SK-N-SH (cell line): Measurements from ENCODE around the gene NME5. TPM values are rescaled to one million over a fixed set of nuclear protein-coding genes. Genes with fewer than 3 reads are reported as not detected.

Experiments
- CTCF ChIA-PET: fragments of 300-600, 350-600 bp; formaldehyde crosslinking; extraction: SDS; loops from one replicate; lab custom pipeline; 2021; lab: Yijun Ruan, JAX
- POLR2A ChIA-PET: fragments of 350-600 bp; sonication (Branson Sonifier 250); formaldehyde crosslinking; extraction: SDS; loops from one replicate; lab custom pipeline; 2020; ENCODE audit warnings: antibody characterized with exemption, inconsistent platforms; lab: Yijun Ruan, JAX
- DNase-seq: peaks from one replicate; pipeline ENCODE4 v3.0.0; 2012
- H2AFZ ChIP-seq: fragments of 200-600 bp; sonication (generic); 2 replicates; pipeline ENCODE4 v1.8.1; 2016; ENCODE audit warnings: antibody characterized with exemption, mild to moderate bottlenecking, low read depth
- H3F3A ChIP-seq: fragments of 200-600 bp; sonication (generic); replicated peaks from 2 replicates; pipeline ENCODE3; 2016; ENCODE audit warnings: antibody characterized with exemption, mild to moderate bottlenecking; ENCODE audit not compliant: insufficient read depth
- H3K27ac ChIP-seq, 2 experiments: fragments of 200-500 bp in 1 of 2; fragments of 200-600 bp in 1 of 2; sonication (Bioruptor generic) in 1 of 2; sonication (generic), shearing (Covaris generic) in 1 of 2; 2 replicates each; pipeline versions ENCODE4 v1.5.1 to v1.6.1; 2014 to 2016; ENCODE audit warnings: low read depth in 2 of 2, inconsistent platforms in 1 of 2, low read length in 1 of 2, mild to moderate bottlenecking in 1 of 2, mixed read lengths in 1 of 2
- H3K27me3 ChIP-seq: fragments of 200-600 bp; sonication (generic), shearing (Covaris generic); 2 replicates; pipeline ENCODE4 v1.6.1; 2016; ENCODE audit warnings: mixed run types; ENCODE audit not compliant: insufficient read depth
- H3K36me3 ChIP-seq, 2 experiments: fragments of 200-500 bp in 1 of 2; fragments of 200-600 bp in 1 of 2; sonication (Bioruptor generic) in 1 of 2; sonication (generic) in 1 of 2; replicated peaks in 1 of 2; 2 replicates each; pipeline versions ENCODE3 to v1.5.1; 2014 to 2016; ENCODE audit warnings: low read length in 1 of 2, mild to moderate bottlenecking in 1 of 2; ENCODE audit not compliant: insufficient read depth in 2 of 2, control insufficient read depth in 1 of 2
- H3K4me1 ChIP-seq, 2 experiments: fragments of 200-500 bp in 1 of 2; fragments of 200-600 bp in 1 of 2; sonication (Bioruptor generic) in 1 of 2; sonication (generic), shearing (Covaris generic) in 1 of 2; 2 replicates each; pipeline versions ENCODE4 v1.5.1 to v1.6.1; 2014 to 2016; ENCODE audit warnings: low read depth in 1 of 2, low read length in 1 of 2, mixed run types in 1 of 2; ENCODE audit not compliant: insufficient read depth in 2 of 2, control insufficient read depth in 1 of 2
- H3K4me2 ChIP-seq: fragments of 200-600 bp; sonication (generic), shearing (Covaris generic); 2 replicates; pipeline ENCODE4 v1.6.1; 2017; ENCODE audit warnings: mixed run types
- H3K4me3 ChIP-seq, 2 experiments: fragments of 200-500 bp in 1 of 2; fragments of 200-600 bp in 1 of 2; sonication (Bioruptor generic) in 1 of 2; sonication (generic), shearing (Covaris generic) in 1 of 2; 2 replicates each; pipeline versions ENCODE4 v1.5.1 to v1.8.1; 2014 to 2016; ENCODE audit warnings: low read depth in 2 of 2, inconsistent platforms in 1 of 2, low read length in 1 of 2, mild to moderate bottlenecking in 1 of 2, mixed read lengths in 1 of 2, moderate library complexity in 1 of 2
- H3K79me2 ChIP-seq: fragments of 200-600 bp; sonication (generic); 2 replicates; pipeline ENCODE4 v1.8.1; 2017; ENCODE audit warnings: mild to moderate bottlenecking; ENCODE audit not compliant: insufficient read depth
- H3K9ac ChIP-seq: fragments of 200-600 bp; sonication (generic); 2 replicates; pipeline ENCODE4 v1.6.1; 2017; ENCODE audit warnings: mixed run types
- H3K9me2 ChIP-seq: fragments of 200-600 bp; sonication (generic); 2 replicates; pipeline ENCODE4 v1.6.1; 2017; ENCODE audit warnings: mixed run types
- H3K9me3 ChIP-seq: fragments of 200-600 bp; sonication (generic); 2 replicates; pipeline ENCODE4 v1.6.1; 2017; ENCODE audit warnings: mixed run types, mild to moderate bottlenecking, moderate library complexity
- H4K20me1 ChIP-seq: fragments of 200-600 bp; sonication (generic); 2 replicates; pipeline ENCODE4 v1.6.1; 2017; ENCODE audit warnings: mild to moderate bottlenecking, mixed run types; ENCODE audit not compliant: insufficient read depth
- GABPA ChIP-seq: IDR thresholded peaks from 2 replicates; pipeline ENCODE4 v1.4.0; 2012; ENCODE audit warnings: low read depth, mild to moderate bottlenecking
- GATA2 ChIP-seq: sonication (generic); formaldehyde crosslinking; IDR thresholded peaks from 2 replicates; pipeline ENCODE4 v1.5.0; 2020; ENCODE audit warnings: mild to moderate bottlenecking, missing genetic modification reagents
- MEF2A ChIP-seq: IDR thresholded peaks from 2 replicates; pipeline ENCODE4 v1.4.0; 2012; ENCODE audit warnings: low read depth, borderline replicate concordance
- MXI1 ChIP-seq: IDR thresholded peaks from 2 replicates; pipeline ENCODE4 v1.6.1; 2012; ENCODE audit warnings: mild to moderate bottlenecking, low read depth, low read length, improper control_type of control experiment
- POLR2AphosphoS5 ChIP-seq: IDR thresholded peaks from 2 replicates; pipeline ENCODE4 v1.6.1; 2012; ENCODE audit warnings: low read depth, low read length
- RAD21 ChIP-seq: IDR thresholded peaks from 2 replicates; pipeline ENCODE4 v1.6.1; 2012; ENCODE audit warnings: mild to moderate bottlenecking, low read length
- RFX5 ChIP-seq: IDR thresholded peaks from 2 replicates; pipeline ENCODE4 v1.6.1; 2012; ENCODE audit warnings: mild to moderate bottlenecking, improper control_type of control experiment, low read length
- SIN3A ChIP-seq: IDR thresholded peaks from 2 replicates; pipeline ENCODE4 v1.6.1; 2012; ENCODE audit warnings: low read depth, mild to moderate bottlenecking, low read length, moderate library complexity, borderline replicate concordance
- TAF1 ChIP-seq: IDR thresholded peaks from 2 replicates; pipeline ENCODE4 v1.6.1; 2012; ENCODE audit warnings: low read depth, mild to moderate bottlenecking, low read length, moderate library complexity, borderline replicate concordance
- TEAD4 ChIP-seq: IDR thresholded peaks from 2 replicates; pipeline ENCODE4 v1.4.0; 2012; ENCODE audit warnings: mild to moderate bottlenecking, borderline replicate concordance; ENCODE audit not compliant: insufficient read depth
- WGBS: methylation state at CpG from one replicate; pipeline ENCODE4 v1.1.6; 2017; ENCODE audit warnings: low lambda C conversion rate; 5-methylcytosine and 5-hydroxymethylcytosine counted together
- polyA plus RNA-seq, 3 experiments: library from polyadenylated mRNA; depleted of rRNA; stranded (reverse); fragments of >200 nt; gene quantifications; 2 replicates each; pipeline ENCODE4 v1.2.3, GENCODE V29; 2012

Gene NME5
- polyA plus RNA-seq, 1 of the 3 experiments (the other 2 are of a cell fraction), result 3.7 TPM

GRCh38 chr5:138102454-138103318 lies 36.5 kb downstream of the NME5 start:
- Histone ChIP-seq H4K20me1 (no peaks in the 10 kb centered on the region), H3K27ac (no peak overlapping the region), H3K9ac (no peak overlapping the region), H3K4me1 (no peaks in the 10 kb centered on the region), H3K36me3 (no peaks in the 10 kb centered on the region), H3K9me3 (no peaks in the 10 kb centered on the region), H3K4me3 (no peak overlapping the region), H3K9me2 (no peaks in the 10 kb centered on the region), H3K79me2 (no peaks in the 10 kb centered on the region), H3K27me3 (peaks cover 9% of the 10 kb centered on the region; the same call in 1 of the 2 replicates), H3F3A (no peaks in the 10 kb centered on the region), H2AFZ (no peak overlapping the region), H3K4me2 (no peak overlapping the region)
- POLR2A ChIA-PET, result no interaction called here
- CTCF ChIA-PET, result interaction anchor here (2.0 to 2.4 kb wide), 3 partner anchors 25 to 67 kb away, joined by 8 to 11 read pairs (median 10); no protein-coding TSS in a partner anchor
- TF ChIP-seq SIN3A, result no peak
- TF ChIP-seq MEF2A, result no peak
- TF ChIP-seq TAF1, result no peak
- no peak for TF ChIP-seq RAD21
- no peak for TF ChIP-seq GABPA
- no peak for TF ChIP-seq TEAD4
- DNase-seq, result no peak
- WGBS, result 72% methylated on average over 7 of the region's 7 CpGs

- H3K4me1 ChIP-seq, result no peaks in the 10 kb centered on the region
- no peaks in the 10 kb centered on the region for H3K79me2 ChIP-seq
- H3K36me3 ChIP-seq, result no peaks in the 10 kb centered on the region
- no peak overlapping the region for H3K4me2 ChIP-seq
- H3K9ac ChIP-seq, result no peak overlapping the region
- no peak overlapping the region for H2AFZ ChIP-seq
- POLR2A ChIA-PET, result no interaction called here
- no peaks in the 10 kb centered on the region for H3F3A ChIP-seq
- WGBS, result 79% methylated on average over 11 of the region's 11 CpGs
- DNase-seq, result no peak
- H3K4me3 ChIP-seq, result no peak overlapping the region
- H3K9me2 ChIP-seq, result no peaks in the 10 kb centered on the region
- H3K27me3 ChIP-seq, result peaks cover 7% of the 10 kb centered on the region; the same call in 1 of the 2 replicates
- H3K27ac ChIP-seq, result no peak overlapping the region
- H3K9me3 ChIP-seq, result no peaks in the 10 kb centered on the region
- TF ChIP-seq GATA2 (no peak), MXI1 (no peak), TAF1 (no peak), GABPA (no peak), POLR2AphosphoS5 (no peak), RFX5 (no peak)
- TF ChIP-seq, all 33 proteins: peak for 0
- CTCF ChIA-PET, result no interaction called here
- no peaks in the 10 kb centered on the region for H4K20me1 ChIP-seq
These were observed 42.0 kb downstream of the NME5 start for GRCh38 chr5:138096997-138097828.
